IPS DF 4.7 (cell line): ENCODE data around the gene DIO1.

Experiments used
- DNase-seq: peaks from one replicate; pipeline ENCODE4 v3.0.0-alpha.2; 2013; ENCODE audit warnings: low spot score; ENCODE audit errors: extremely low read depth

Gene DIO1

GRCh38 chr1:53894644-53895043, 657 bp downstream of the DIO1 start:
- no peak for DNase-seq

DNA sequence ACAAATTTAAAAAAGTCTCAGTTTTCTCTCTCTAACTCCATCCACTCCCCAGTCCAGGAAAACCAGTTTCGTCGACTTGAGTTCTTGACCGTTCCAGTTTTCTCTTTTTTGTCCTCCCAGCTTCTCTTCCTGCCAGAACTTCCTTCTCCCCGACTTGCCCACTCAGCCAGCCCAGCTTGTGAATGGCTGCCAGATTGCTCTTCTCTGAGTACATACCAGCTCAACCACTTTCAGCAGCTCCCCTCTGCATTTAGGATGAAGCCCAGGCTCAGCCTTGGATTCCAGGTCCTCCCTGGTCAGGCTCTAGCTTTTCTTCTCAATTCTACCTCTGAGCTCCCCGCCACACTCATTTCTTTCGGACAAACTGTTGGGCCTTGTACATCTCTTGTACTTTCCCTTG, 1.4 kb downstream of the DIO1 start:
- DNase-seq, result no peak

- DNase-seq, result no peak
These were observed 2.7 kb downstream of the DIO1 start for GRCh38 chr1:53896635-53897229.

- DNase-seq, result no peak
These were observed 5.2 kb downstream of the DIO1 start for GRCh38 chr1:53899206-53899628.

DNA sequence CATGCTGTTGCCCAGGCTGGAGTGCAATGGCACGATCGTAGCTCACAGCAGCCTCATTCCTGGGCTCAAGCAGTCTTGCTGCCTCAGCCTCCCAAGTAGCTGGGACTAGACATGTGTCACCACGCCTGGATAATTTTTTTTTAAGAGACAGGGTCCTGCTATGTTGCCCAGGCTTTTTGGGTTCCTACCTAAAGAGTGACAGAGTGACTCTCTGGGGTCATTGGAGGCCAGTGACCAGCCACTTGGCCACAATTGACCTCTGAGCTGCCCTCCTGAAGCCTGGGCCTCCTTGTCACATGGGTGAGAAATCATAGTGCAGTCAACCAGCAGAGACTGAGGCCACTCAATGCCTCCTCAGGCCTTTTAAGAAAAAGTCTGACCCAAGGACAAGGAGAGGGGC, 5.7 kb downstream of the DIO1 start:
- no peak for DNase-seq

DNA sequence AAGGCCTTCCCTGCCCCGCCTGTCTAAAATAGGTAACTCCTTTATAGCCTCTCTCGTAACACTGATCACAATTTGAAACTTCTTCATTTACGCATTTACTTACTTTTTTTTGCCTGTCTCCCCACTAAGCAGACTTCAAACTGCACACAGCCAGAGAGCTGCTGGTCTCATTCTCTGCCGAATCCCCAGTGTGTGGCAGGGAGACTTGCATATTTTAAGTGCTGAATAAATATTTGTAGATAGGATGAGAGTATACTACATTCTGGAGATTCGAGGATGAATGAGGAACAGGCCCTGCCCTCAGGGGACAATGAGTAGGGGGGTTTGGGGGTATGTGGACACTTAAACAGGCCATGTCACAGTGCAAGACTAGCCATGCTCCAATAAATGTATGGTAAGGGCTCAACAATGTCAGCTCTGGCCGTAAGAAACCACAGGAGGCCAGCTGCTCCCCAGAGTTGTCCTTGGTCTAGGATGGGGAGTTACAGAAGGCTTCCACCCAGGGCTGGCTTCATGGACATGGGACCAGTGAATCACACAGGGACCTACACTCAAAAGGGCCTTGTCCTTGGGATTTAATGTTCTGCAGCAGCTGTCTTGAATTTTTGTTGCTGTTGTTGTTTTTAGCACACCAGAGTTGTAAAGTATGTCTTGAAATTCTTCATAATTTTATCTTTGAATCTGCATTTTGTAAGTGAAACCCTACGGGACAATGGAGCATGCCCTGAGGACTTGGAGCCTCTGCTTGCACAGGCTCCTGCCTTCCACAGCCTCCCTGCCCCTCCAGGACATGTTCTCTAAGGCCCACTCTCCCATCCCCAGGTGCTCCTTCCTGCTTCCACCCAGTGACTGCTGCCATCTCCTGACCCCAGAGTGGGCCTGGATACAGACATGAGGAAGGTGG, 8.5 kb downstream of the DIO1 start:
- DNase-seq, result no peak

DNA sequence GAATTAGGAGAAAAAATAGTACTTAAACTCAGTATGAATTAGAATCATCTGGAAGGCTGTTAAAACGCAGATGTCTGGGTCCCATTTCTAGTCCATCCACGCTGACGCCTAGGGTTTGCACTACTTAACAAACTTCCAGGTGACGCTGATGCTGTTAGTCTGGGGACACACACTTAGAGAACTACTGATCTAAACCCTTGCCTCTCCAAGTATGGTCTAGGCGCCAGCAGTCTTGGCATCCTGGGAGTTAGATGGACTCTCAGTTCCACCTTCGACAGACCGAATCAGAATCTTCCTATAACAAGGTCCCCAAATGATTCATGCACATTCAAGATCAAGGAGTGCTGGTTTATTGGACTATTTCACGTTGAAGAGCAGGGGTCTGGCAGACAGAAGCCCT, 11.5 kb downstream of the DIO1 start:
- DNase-seq, result no peak

DNA sequence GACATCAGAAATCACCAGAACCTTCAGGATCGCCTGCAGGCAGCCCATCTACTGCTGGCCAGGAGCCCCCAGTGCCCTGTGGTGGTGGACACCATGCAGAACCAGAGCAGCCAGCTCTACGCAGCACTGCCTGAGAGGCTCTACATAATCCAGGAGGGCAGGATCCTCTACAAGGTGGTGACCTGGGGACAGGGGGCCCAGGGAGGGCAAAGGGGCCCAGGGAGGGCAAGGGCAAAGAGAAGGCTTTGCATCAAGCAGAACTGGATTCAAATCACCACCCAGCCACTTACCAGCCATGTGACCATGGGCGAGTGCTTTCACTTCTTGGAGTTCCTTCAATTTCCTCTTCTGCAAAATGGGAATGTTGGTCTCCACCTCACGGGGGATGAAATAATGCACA, 12.1 kb downstream of the DIO1 start:
- no peak for DNase-seq

DNA sequence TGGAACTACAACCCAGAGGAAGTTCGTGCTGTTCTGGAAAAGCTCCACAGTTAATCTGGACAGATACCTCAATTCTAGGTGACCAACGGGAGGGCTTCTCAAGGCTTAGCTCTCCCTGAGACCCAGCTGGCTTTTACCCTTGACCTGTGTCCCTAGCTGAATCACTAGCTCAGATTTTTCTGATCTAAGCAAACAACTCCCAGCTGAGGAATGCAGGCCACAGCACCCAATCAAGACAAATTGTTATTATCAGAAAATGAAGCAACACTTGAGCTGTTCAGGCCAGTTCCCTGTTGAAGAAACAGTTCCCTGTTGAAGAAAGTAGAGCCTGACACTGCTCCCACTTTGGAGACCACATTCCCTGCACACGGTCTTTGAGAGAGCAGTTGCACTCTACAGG, 16.0 kb downstream of the DIO1 start:
- DNase-seq, result no peak

DNA sequence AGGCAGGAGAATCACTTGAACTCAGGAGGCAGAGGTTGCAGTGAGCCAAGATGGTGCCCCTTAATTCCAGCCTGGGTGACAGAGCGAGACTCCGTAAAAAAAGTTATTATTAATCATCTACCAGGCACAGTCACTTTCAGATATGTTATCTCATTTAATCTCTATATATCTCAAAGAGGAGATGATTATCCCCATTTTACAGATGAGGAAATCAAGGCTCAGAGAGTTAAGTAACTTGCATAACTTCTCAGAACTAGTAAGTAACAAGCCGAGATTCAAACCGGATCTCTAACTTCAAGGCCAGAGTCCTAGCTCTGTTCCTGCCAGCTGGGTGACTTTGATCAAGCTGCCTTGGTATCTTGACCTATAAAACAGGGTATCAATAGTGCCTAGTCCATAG, 17.5 kb downstream of the DIO1 start:
- no peak for DNase-seq

- DNase-seq, result no peak
These were observed 19.5 kb downstream of the DIO1 start for GRCh38 chr1:53913352-53914033.

DNA sequence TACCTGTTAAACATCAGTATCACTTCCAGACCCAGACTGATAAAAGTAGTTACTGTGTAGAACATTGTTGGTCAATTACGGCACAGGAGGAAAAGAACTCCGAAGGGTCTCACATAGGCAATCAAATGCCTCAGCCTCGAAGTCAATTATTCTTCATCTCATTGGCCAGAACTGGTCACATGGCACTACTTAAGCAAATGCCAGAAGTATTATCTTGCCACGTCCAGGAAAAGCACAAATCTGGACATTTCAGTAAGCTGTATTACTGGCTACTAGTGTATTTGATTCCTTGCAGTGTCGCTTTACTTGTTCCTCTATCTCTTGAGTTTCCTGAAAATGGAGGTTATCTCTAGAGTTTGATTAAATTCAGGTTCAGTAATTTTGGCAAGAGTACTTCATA, 24.4 kb downstream of the DIO1 start:
- DNase-seq, result no peak

- DNase-seq, result no peak
These were observed 25.7 kb downstream of the DIO1 start for GRCh38 chr1:53919675-53920066.

DNA sequence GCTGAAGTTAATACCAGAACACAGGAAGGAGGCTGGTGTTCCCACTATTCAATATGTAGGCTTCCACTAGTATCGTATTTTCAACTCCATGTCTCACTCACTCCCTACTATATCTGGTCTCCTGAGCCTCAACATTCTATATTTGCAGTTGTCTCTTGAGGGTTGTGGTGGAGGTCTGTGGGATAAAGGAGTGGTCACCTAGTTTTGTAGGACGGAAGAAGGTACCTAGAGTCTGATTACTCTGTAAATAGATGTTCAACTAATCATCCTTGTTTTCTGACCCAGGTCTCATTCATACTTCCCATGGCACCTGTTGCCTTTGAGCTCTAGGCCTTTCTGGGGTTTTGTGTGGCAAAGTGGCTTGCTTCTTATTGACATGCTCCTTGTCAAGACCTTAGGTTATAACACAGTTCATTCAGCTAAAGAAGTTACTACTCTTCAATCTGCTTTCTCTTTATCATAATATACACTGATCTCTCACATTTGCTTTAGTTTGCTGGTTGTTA, 33.4 kb downstream of the DIO1 start:
- DNase-seq, result no peak

DNA sequence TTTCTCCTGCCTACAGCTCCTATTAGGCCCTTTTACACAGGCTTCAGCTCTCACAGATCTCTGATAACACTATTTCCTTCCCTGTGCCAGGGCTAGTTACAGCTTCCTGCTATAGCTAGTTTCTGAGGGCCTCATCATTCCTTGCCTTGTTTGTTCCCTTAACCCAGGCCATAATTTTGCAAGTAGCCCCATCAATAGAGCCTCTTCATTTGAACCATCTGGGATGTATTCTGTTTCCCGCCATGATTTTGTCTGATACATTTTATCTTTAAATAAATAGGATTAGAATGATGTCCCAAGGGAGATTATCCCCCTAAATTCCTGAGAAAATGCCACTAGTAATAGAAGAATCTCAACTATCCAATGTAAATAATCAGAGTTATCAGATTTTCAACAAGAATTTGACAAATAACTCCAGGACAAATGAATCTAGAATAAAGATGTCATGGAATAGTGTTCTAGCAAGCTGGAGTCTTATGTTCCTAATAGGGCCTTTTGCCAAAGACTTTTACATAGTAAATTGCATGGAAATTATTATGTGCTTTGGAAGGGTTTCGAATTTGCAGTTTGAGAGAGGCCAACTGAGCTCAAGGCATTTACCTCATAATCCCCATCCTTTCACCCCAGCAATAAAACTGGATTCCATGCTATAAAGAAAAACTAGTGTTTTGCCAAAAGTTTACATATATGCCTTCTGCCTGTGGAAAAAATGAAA, 35.4 kb downstream of the DIO1 start:
- DNase-seq, result no peak

DNA sequence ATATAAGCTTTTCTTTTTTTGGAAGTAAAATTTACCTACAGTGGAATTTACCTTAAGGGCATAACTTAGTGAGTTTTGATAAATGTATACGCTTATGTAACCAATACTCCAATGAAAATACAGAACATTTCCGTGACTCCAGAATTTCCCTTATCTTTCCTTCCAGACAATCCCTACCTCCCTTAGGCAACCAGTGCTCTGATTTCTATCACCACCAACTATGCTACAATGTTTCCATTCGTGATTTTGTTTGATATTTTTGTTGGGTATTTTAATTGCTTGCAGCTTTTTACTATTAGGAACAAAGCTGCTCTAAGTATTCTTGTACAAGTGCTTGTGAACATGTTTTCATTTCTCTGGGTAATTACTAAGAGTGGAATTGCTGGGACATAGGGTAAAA, 36.9 kb downstream of the DIO1 start:
- DNase-seq, result no peak

DNA sequence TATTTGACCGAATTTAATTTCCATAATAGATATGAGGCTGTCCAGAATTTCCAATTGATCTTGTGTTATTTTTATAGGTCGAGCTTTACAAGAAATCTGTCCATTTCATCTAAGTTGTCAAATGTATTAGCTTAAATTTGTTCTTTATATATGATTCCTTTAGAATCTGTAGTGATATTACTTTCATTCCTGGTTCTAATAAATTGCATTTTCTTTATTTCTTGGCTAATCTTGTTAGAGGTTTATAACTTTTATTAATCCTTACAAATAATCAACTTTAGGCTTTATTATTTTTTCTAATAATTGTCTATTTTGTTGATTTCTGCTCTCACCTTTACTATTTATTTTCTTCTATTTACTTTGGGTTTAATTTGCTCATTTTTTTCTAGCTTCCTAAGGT, 37.5 kb downstream of the DIO1 start:
- no peak for DNase-seq

DNA sequence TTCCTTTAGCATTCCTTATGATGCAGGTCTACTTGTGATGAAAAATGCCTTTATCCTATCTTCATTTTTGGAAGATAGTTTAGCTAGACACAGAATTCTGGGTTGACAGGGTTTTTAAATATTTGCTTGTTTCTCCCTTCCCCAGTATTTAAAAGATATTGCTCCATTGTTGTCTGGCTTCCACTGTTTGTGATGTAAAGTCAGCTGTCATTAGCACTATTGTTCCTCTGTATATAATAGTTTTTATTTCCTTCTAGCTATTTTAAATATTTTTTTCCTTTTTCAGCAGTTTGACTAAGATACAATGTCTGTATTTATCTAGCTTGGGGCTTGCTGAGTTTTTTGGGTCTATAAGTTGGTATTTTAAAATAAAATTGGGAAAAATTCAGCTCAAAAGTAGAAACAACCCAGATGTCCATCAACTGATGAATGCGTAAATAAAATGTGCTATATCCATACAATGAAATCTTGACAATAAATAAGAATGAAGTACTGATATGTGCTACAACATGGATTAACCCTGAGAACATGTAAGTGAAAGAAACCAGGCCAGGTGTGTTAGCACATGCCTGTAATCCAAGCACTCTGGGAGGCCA, 40.3 kb downstream of the DIO1 start:
- no peak for DNase-seq

DNA sequence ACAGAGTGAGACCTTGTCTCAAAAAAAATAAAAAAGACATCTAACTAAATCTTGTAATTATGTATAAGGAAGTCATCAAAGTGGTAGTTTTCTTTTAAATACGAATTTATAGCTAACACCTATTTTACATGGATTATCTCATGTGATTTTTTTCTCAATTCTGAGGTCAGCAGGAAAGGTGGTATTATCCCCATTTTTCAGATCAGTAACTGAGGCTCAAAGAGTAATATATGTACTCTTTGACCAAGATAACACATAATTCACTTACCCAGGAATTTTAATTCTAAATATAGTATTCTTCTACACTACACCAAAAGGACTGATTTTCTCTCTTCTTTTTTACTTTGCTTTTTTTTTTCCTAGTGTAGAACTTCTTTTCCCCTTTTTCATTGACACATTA, 42.4 kb downstream of the DIO1 start:
- no peak for DNase-seq

GRCh38 chr1:53938136-53938830, 44.3 kb downstream of the DIO1 start:
- no peak for DNase-seq
